Stimulated activated CD4-positive, alpha-beta T cell treated with anti-CD3 and anti-CD28 coated beads, Interleukin-12 subunit alpha, Interleukin-12 subunit beta, amount 100 ng/mL, for 48 hours (primary cell): Measurements from ENCODE around the gene MCRIP2.
A peak's percentile ranks its signal among the peaks of the same experiment; 100 is the strongest.

Source experiments
- DNase-seq, 3 donors: peaks; one replicate each; pipeline ENCODE4 v3.0.0-alpha.2; 2020; ENCODE audit warnings: low read depth in 2 of 3, low spot score in 1 of 3

MCRIP2 gene

GRCh38 chr16:631808-632358, 9.7 kb upstream of the MCRIP2 start:
- DNase-seq = no peak

GRCh38 chr16:632486-633335, 8.9 kb upstream of the MCRIP2 start:
- no peak for DNase-seq

DNA sequence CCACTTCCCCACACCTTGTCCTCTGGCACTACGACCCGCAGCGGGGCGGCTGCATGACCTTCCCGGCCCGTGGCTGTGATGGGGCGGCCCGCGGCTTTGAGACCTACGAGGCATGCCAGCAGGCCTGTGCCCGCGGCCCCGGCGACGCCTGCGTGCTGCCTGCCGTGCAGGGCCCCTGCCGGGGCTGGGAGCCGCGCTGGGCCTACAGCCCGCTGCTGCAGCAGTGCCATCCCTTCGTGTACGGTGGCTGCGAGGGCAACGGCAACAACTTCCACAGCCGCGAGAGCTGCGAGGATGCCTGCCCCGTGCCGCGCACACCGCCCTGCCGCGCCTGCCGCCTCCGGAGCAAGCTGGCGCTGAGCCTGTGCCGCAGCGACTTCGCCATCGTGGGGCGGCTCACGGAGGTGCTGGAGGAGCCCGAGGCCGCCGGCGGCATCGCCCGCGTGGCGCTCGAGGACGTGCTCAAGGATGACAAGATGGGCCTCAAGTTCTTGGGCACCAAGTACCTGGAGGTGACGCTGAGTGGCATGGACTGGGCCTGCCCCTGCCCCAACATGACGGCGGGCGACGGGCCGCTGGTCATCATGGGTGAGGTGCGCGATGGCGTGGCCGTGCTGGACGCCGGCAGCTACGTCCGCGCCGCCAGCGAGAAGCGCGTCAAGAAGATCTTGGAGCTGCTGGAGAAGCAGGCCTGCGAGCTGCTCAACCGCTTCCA, 8.1 kb upstream of the MCRIP2 start:
- DNase-seq = no peak

- DNase-seq = no peak
Observed at GRCh38 chr16:634051-634670, 7.5 kb upstream of the MCRIP2 start.

- DNase-seq = no peak
Observed at GRCh38 chr16:634996-635395, 6.6 kb upstream of the MCRIP2 start.

- no peak for DNase-seq
Observed at GRCh38 chr16:635573-636205, 5.9 kb upstream of the MCRIP2 start.

DNA sequence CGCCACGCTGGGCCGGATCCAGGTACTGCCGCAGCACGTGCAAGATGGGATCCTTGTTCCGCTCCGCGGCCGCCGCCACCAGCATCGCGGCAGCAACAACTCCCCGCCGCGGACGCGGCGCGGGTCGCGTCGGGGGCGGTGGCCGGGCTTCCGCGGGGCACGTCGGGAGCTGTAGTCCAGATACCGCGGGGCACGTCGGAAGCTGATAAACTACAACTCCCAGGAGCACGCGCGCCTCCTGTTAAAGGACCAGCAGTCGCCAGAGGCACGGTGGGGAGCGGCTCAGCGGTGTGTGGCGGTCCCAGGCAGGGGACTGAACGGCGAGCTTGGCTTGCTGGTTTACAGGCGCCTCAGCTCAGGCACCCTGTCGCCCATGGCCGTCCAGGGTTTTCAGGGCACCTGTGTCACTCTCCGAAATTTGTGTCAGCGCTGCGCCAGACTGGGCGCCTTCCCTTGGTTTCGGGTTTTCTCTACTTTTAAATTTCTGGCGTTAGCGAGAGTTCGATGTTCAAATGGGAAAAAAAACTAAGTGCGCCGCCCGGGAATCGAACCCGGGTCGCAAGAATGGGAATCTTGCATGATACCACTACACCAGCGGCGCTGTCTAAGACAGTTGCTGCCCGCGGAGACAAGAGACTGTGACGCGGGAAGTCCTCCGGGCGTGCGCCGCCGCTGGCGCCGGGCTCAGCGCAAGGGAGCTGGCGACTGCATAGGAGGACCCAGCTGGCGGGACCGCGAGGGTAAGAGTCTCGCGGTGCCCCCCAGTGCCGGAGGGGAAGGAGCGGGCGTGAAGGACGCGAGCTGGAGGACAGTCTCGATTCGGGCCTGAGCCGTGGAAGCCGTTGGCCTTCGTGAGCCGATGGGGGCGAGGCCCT, 5.2 kb upstream of the MCRIP2 start, which contains the start of gene METTL26:
METTL26 (minus strand) TSS at position 100 of the 875 bp plus-strand sequence; CDS start at position 85, 15 bp downstream.
- peak; percentile 86 to 95 (median 91) for DNase-seq

- peak; percentile 82 to 86 (median 82) for DNase-seq
Observed at GRCh38 chr16:637081-638018, 4.3 kb upstream of the MCRIP2 start.

GRCh38 chr16:638034-638543, 3.5 kb upstream of the MCRIP2 start:
- DNase-seq = no peak

- DNase-seq = no peak
Observed at GRCh38 chr16:638836-639235, 2.8 kb upstream of the MCRIP2 start.

DNA sequence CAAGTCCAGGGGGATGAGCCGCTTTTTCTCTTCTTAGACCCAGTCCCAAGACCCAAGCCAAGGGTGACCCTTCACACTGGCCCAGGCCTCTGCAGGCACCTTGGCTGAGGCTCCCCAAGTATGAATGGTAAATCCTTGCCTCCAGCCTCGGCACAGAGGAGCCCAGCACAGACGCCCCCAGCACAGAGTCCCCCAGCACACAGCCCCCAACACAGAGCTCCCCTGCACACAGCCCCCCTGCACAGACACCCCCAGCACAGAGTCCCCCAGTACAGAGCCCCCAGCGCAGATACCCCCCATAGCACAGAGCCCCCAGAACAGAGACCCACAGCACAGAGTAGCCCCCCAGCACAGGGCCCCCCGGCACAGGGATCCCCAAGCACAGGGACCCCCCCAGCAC, 1.0 kb upstream of the MCRIP2 start:
- DNase-seq = no peak

DNA sequence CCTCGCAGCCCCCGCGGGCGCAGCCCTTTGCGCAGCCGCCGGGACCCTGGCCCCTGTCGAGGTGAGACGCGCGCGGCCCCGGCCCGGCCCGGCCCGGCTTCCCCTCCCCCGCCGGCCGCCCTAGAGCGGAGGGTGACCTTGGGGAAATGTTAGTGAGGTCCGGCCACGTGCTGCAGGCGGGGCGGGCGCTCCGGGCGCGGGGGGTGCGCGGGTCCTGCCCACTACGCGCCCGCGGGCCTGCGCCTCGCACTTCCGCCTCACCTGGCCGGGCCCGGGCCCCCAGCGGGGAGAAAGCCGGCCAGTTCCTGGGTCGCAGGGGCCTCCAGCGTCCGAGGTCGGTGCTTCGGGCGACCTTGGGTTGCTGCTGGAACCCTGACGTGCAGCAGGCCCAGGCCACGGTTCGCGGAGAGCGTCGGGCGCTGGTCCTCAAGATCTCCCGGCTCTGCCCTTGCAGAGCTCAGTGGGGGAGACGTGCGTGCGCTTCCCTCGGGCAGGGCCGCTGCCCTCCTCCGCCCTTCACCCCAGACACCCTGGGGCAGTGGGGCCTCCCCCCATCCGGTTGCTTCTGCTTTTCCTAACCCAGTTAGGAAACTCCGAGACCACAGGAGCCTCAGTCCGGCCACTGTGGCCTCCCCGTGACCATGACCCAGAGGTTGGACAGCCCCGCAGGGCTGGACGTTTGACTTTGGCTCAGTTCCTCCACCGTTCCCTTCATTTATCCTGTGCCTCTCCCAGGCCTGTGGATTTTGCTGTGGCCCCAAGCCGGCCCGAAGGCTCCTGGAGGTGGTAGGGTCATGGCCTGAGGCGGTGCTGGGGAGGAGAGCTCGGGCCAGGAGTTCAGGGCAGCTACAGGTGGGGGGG, 791 bp downstream of the MCRIP2 start:
- no peak for DNase-seq

DNA sequence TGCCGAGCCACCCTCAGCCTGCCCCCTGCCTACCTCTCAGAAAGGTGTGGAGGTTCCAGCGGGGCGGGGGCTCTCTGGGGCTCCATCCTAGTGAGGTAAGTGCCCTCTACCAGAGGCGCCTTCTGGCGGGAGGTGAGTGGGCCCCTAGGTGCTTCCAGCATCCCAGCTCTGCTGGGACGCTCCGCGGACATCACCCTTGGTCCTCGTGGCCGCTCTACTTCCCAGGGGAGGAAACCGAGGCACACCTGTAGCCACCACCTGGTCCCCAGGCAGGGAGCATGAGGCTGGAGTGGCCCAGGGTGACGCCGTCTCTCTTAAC, 1.4 kb downstream of the MCRIP2 start:
- no peak for DNase-seq

- no peak for DNase-seq
Observed at GRCh38 chr16:644556-644955, 2.9 kb downstream of the MCRIP2 start.

DNA sequence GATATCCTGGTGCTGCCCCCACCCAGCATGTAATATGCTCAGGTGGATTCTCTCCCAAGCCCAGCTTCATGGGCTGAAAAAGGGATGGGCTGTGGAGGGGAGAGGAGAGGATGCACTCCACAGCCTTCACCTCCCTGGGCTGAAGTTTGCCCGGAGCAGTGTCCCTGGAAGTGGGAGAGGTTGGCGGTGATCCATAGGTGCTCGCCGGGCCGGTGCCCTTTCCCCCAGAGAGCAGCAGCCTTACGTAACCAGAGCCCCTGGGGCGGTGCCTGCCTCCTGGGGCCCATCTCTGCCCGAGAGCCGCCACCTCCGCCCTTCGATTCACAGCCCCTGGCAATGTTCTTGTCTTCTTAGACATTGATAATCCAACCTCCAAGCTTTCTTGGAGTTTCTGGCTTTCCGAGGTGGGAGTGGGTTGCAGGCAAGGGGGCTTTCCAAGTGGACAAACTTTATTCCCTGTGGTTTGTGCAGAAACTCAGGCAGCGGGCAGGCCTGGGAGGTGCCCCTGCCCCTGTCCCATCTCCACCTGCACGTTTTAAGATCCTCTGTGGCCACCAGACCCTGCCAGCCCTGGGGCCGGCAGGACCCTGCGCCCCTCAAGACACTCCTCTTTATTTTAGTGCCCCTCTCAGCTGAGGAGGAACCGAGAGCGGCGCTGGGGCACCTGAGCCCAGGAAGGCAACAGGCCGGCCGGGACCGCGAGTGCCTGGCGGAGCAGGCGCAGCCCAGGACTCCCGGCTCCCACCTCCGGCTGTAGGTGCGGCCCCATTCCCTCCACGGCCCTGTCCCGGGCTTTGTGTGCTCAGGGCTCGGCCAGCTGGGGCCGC, 4.4 kb downstream of the MCRIP2 start:
- no peak for DNase-seq

GRCh38 chr16:646679-647172, 5.1 kb downstream of the MCRIP2 start:
- DNase-seq = no peak
